Astrocyte of the cerebellum (primary cell): ENCODE results near the gene CANT1.

ENCODE experiments used
- DNase-seq: peaks from one replicate; pipeline ENCODE4 v3.0.0-alpha.2; 2011; ENCODE audit warnings: low read depth
- H3K4me3 ChIP-seq: 2 replicates; pipeline ENCODE4 v1.5.1; 2011; ENCODE audit warnings: mild to moderate bottlenecking, low read depth, low read length, moderate library complexity
- CTCF ChIP-seq: IDR thresholded peaks from 2 replicates; pipeline ENCODE4 v1.5.1; 2012; ENCODE audit warnings: low read length, low read depth, moderate library complexity, mild to moderate bottlenecking; ENCODE audit errors: missing control alignments
- in situ Hi-C: cut with HindIII; loops from 2 replicates; pipeline ENCODE4 v1.10.0; 2017; ENCODE audit warnings: low sequenced_read_pairs

CANT1 gene

GRCh38 chr17:79017546-79018369 lies 8.2 kb upstream of the CANT1 start:
- TF ChIP-seq CTCF = no peak
- no peak overlapping the region for H3K4me3 ChIP-seq
- DNase-seq = no peak
- in situ Hi-C loops = no loop called here

DNA sequence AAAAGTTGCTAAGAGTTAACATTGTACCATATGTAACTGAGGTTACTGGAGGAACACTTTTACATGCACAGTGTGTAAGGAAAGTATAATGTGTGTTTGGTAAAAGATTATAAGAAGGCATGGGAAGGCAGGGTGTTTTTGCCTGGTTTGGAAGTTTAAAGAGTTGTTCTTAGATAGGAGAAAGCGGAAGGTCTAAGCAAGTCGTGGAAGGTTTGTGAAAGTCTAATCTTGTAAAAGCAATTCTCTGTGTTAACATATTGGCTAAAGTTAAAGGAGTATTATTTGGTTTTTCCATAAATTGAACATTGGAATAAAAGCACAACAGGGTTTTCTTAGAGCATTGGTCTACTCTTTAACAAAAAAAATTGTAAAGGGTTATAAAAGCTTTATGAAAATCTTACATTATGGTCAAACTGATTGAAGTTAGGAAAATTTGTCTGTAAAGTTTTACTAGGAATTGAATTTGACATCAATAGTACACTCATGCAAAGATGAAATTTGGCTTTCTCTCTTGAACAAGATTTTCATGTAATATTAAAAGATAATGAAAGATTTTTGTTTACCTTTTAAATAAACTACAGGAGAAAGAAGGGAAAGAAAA lies 4.7 kb upstream of the CANT1 start:
- no peak for DNase-seq
- H3K4me3 ChIP-seq = no peak overlapping the region
- no peak for TF ChIP-seq CTCF
- in situ Hi-C loops = no loop called here

- DNase-seq = no peak
- in situ Hi-C loops = no loop called here
- no peak overlapping the region for H3K4me3 ChIP-seq
- TF ChIP-seq CTCF = no peak
Observed at GRCh38 chr17:79012563-79013134, 3.1 kb upstream of the CANT1 start.

- in situ Hi-C loops = no loop called here
- H3K4me3 ChIP-seq = no peak overlapping the region
- no peak for DNase-seq
Observed at GRCh38 chr17:79011451-79012147, 2.0 kb upstream of the CANT1 start.

DNA sequence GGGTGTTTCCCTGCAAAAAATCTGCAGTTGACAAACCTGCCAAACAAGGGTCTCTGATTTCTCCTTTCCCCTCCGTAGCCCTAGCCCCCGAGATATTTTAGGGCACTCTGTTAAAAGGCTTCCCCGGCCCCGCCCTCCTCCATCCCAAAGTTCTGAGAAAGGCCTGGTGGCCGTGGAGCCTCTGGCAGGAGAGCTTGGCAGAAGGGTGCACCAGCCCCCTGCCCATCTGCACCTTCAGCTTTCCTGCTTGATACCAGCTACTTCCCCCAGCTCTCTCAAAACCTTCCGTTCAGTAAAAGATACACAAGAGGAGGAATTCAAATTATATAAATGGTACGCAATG lies 711 bp upstream of the CANT1 start:
- no peak for TF ChIP-seq CTCF
- peak overlapping the region; percentile 95 for H3K4me3 ChIP-seq
- in situ Hi-C loops = no loop called here
- no peak for DNase-seq

More at GRCh38 chr17:79011451-79012147, 2.0 kb upstream of the CANT1 start:
- TF ChIP-seq CTCF = no peak

DNA sequence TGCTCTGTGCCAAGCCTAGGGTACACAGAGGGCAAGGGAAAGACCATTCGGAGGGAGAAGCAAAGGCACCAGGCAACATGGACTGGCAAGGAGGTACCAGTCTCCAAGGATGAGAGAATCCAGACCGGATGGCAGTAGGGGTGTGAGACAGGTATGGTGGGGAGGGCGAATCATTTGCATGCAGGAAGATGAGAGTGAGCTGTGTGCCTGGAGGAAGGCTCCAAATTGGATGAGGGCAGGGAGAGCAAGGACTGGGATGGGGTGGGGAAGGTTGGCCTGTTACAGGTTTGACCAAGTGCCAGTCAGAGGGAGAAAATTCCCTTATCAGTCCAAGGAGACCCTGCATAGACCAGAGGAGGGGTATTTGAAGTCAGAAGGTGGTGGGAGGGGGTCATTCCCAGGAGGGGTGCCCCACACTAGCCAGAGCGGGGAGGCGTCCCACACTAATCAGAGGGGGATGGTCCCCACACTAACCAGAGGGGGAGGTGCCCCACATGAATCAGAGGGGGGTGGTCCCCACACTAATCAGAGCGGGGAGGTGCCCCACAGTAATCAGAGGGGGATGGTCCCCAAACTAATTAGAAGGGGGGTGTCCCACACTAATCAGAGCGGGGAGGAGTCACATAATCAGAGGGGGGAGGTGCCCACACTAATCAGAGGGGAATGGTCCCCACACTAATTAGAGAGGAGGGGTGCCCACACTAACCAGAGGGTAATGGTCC lies 737 bp downstream of the CANT1 start:
- in situ Hi-C loops = no loop called here

More for the DNA sequence above, 737 bp downstream of the CANT1 start:
- DNase-seq = no peak
- TF ChIP-seq CTCF = no peak
- H3K4me3 ChIP-seq = peak overlapping the region; percentile 95
